ENCODE measurements around the gene BLM. TPM values are rescaled to one million over a fixed set of nuclear protein-coding genes. Genes with fewer than 3 reads are reported as not detected.
"Not testable (repeated sequence)": the region's sequence is repeated elsewhere in the genome, so short reads cannot be mapped to it uniquely, and the experiment has no call there.

Gene BLM
- polyA plus RNA-seq, 12 donors: 2.6 to 9.0 (median 6.3) TPM; not detected in 1

GRCh38 chr15:90840954-90841353 lies 123.8 kb downstream of the BLM start:
- DNase-seq: no peak

GRCh38 chr15:90844696-90845095 lies 127.5 kb downstream of the BLM start:
- DNase-seq: no peak

DNA sequence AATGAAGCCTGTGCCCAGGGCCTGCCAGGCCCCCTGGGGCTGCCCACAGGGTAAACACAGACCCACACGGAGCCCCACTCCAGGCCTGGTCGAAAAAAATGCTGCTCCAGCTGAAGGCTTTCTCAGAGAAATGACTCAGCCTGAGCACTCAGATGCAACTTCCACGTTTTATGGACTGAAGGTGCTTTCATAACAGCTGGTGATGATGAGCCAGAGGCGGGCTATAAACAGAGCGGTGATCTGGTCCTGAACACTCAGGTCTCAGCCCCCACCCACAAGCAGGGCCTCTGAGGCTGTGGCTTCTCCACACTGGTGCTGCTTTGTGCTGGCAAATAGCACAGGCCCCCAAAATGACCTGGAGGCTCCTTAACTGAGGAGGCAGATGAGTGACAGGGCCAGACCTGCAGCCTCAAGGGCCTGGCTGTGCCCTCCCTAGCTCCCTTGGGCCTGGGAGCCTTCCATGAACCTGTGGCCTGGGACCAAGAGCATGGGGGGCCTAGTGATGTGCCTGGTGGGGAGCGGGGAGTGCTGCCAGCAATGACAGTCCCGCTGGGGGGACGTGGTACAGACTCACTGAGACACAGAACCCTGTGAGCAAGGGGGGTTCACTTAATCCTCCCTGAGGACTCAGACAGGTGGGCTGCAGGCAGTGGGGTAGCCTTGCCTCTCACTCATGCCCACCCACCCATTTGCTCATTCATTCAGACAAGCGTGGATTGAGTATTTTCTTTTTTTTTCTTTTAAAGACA lies 128.2 kb downstream of the BLM start:
- no peak for DNase-seq

DNA sequence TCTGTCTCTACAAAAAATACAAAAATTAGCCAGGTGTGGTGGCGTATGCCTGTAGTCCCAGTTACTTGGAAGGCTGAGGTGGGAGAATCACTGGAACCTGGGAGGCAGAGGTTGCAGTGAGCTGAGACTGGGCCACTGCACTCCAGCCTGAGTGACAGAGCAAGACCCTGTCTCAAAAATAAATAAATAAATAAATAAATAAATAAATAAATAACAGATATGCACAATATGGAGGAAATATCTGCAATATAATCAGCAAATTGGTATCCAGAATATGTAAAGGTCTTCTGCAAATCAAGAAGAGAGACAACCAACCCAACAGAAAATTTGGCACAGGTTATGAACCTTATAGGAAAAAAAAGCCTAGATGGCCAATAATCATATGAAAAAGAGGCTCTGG lies 132.3 kb downstream of the BLM start:
- DNase-seq: not testable (repeated sequence)

DNA sequence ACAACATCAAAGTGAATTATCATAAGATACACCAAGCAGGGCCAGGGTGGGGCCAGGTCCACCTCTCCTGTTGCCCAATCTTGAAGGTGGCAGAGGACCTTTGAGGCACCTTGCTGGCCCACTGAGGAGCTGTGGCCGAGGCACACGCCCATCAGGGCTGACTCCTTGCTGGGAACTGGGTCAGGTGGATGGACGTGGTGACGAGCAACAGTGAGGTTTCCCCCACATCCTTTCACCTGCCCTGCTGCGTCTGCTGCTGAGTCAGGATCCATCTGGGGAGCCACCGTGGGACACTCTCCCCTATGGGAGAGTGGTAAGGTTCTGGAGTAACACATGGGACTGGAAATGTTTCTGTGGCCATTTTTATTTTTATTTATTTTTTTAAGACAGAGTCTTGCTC lies 134.0 kb downstream of the BLM start:
- DNase-seq: no peak

DNA sequence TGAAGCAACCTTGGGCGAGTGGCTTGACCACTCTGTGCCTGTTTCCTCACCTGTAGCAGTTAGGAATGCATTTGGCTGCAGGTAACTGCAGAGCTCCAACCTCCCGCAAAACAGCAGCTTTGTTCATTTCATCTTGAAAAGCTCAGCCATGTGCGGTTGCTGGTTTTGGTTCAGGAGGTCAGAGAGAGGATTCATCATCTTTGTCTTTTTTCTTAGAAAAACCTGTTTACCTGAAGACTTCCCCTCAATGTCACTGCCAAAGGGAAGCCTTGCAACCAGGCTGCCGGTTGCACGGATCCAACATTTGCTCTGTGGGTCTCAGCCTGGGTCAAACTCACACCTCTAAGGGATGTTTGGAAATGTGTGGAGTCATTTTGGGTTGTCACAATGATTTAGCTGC lies 134.8 kb downstream of the BLM start:
- DNase-seq: no peak

DNA sequence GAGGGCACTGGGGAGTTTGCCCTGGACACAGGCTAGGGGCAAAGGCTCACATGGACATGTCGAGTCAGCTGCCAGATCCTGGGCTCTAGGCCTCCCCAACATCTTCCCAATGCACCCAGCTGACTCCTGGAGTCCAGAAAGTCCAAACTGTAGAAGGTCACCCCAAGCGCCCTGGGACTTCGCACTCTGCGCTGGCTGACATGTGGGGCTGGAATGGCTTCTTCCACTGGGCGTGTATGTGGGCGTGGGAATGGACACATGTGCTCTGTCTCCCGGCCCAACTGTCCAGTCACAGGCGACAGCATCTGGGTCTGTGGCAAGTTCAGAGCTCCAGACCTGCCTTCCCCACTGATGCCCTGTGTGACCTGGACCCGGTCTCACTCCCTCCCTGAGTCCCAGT lies 138.0 kb downstream of the BLM start:
- DNase-seq: no peak

GRCh38 chr15:90857337-90857736 lies 140.2 kb downstream of the BLM start:
- no peak for DNase-seq

DNA sequence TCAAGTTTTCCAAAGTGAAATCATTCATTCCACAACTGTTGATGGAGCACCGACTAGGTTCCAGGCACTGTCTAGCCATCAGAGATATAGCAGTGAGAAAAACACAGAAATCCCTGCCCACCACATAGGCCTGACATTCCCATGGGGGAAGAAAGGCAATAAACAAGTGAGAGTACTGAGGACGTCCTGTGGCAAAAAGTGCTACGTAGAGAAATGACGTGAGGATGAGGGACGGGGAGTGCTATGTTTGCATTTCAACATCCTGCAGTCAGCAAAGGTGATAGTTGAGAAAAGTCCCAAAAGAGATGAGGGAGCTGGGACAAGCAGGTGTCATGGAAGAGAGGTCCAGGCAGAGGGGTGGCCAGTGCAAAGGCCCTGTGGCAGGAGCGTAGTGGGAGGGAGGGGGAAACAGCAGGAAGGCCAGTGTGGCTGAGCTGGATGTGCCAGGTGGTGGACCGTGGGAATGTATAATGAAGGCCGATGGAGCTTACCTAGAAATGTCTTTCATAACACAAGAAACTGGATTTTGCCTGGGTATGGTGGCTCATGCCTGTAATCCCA lies 140.8 kb downstream of the BLM start:
- DNase-seq: no peak

DNA sequence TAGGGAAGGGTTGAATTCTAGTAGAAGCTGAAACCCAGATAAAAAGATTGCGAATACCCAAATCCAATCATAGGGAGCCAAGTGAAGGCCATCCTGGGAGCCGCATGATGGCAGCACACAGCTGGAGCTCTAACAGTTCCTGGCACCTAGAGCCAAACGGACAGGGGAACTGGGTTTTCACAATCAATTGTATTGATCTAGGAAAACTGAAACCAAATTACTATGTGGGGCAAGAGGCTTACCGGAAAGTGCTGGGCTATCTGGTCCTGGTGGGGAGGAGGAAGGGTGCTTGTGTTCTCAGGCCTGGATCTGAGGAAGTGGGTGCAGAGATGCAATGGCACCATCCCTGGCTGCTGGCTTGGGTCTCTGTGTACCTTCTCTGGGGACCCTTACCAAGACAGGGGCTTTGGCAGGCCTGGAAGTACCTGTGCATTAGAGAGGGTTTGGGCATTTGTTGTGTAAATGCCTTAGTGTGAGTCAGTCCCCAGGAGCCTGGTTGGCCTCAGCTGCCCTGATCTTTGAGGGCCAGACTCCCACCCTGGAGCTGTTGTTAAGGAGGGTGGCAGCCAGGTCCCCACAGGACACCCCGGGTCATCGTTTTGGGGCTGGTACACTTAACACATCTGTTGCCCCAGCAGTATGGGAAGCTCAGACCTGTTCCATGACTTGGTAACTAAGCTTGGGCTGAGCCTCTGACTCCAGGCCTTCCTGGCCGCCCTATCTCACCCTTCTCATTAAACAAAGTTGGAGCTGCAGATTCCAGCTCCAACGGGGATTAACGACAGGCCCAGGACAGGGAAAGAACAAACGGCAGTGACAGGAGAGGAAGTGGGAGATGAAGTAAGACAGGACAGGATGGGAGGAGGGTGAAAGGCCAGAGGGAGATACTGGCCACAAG lies 142.3 kb downstream of the BLM start:
- no peak for DNase-seq

DNA sequence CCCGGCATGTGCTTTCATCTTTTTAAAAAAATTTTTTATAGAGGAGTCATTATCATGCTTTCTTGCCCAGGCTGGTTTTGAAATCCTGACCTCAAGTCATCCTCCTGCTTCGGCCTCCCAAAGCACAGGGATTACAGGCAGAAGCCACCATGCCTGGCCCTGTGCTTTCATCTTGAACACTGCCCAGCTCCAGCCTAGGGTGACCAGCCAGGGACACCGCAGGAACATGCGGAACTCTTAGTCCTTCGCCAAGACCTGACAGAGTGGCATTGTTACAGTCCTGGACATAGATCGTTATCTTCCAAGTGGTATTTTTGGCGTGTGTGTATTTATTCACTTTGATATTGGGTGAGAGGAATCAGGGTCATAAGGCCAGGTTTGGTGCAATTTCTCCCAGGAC lies 143.3 kb downstream of the BLM start:
- DNase-seq: no peak

GRCh38 chr15:90860942-90861675 lies 144.0 kb downstream of the BLM start:
- no peak for DNase-seq

- DNase-seq: no peak
These were observed 145.3 kb downstream of the BLM start for GRCh38 chr15:90862487-90862886.

DNA sequence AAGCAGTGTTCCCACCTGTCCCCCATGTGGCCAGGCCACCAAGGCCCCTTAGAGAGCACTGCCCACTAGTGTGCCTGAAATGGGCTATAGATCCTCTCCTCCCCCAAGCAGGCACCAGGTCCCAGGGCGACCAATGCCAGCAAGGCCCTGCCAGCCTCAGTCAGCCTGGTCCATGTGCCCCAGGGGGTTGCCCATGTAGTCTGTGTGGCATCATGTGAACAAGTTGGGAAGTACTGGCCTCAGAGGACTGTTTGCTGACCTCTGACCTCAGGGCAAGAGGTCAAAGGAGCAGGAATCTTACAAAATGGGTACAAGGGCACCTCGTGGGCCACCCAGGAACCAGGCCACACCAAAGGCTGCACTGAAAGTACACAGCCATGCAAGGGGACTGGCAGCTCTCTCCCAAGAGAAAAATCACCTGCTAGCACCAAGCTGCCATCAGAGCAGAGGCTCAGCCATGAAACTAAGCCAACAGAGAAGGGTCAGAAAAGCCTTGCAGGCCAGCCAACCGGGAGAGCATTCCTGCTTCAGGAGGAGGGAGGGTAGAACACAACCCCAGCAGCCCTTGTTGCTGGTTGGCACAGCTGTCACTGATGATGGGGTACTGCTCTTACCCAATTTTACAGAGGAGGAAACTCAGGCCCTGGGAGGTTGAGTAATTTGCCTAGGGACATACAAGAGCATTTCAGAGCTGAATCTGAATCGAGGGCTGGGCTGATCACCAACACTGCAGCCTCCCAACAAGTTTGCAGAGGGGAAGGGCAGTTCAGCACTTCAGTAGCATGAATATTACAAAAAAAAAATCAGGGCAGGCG lies 146.0 kb downstream of the BLM start:
- DNase-seq: no peak

- DNase-seq: no peak
These were observed 146.8 kb downstream of the BLM start for GRCh38 chr15:90863987-90864386.

DNA sequence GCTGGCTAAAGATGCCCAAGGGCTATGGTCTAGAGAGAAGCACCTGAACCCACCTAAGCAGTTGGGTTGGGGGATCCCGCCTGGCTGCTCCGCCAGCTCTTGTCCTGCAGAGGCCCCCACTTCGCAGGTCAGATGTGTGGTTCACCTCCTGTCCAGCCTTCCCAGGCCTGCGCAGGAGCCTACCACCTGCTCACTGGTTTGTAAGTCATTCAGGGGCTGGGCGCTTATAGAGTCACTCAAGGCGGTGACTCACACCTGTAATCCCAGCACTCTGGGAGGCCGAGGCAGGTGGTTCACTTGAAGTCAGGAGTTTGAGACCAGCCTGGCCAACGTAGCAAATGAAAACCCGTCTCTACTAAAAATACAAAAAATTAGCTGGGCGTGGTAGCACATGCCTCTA lies 147.4 kb downstream of the BLM start:
- DNase-seq: no peak

DNA sequence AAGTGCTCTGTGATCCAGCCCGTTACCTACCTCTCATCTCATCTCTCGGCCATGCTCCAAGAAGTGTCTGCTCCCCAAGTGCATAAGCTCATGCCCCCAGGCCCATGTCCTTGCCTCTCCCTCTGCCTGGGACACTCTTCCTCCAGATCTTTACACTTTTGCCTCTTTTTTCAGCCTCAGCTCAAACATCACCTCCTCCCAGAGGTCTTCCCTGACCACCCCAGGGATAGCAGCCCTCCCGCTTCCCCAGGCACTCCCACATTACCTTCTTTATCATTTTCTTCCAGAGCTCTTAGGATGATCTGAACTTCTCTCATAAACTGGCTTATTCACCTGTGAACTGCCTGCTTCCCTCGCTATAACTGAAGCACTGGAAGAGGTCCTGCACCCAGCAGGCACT lies 148.6 kb downstream of the BLM start:
- no peak for DNase-seq
